Measurements from ENCODE around the gene GREB1.

Gene GREB1

GRCh38 chr2:11520092-11520693 lies 13.7 kb upstream of the GREB1 start:
- Histone ChIP-seq H3K36me3 (ENCODE audit: low read length) (no peaks in the 10 kb centered on the region), H2AFZ (ENCODE audit: low read depth, low read length, severe bottlenecking) (no peak overlapping the region), H3F3A (ENCODE audit: insufficient read depth) (no peaks in the 10 kb centered on the region), H3K9me3 (ENCODE audit: insufficient read depth, low read length) (no peaks in the 10 kb centered on the region), H3K27me3 (ENCODE audit: low read length) (no peaks in the 10 kb centered on the region), H3K9ac (ENCODE audit: low read length) (no peak overlapping the region), H3K27ac (ENCODE audit: low read depth, low read length) (no peak overlapping the region), H4K20me1 (ENCODE audit: low read depth, low read length) (no peaks in the 10 kb centered on the region), H3K79me2 (ENCODE audit: insufficient read depth, low read length) (no peaks in the 10 kb centered on the region), H3K4me2 (ENCODE audit: low read depth, low read length, poor library complexity, severe bottlenecking) (no peak overlapping the region), H3K4me3 (ENCODE audit: insufficient read depth, low read length, poor library complexity, severe bottlenecking) (no peak overlapping the region), H3K9me2 (replicated peaks; ENCODE audit: insufficient read depth, low read length) (no peaks in the 10 kb centered on the region)
- no peak for TF ChIP-seq EZH2phosphoT487 (conservative IDR thresholded peaks at IDR 0.05; ENCODE audit: low read length)
- TF ChIP-seq CTCF (IDR thresholded peaks at IDR 0.05; ENCODE audit: insufficient read depth, low read length, poor library complexity, severe bottlenecking): no peak

- Histone ChIP-seq H3K9ac (ENCODE audit: low read length) (no peak overlapping the region), H3K27ac (ENCODE audit: low read depth, low read length) (no peak overlapping the region), H4K20me1 (ENCODE audit: low read depth, low read length) (no peaks in the 10 kb centered on the region), H3F3A (ENCODE audit: insufficient read depth) (no peaks in the 10 kb centered on the region), H3K36me3 (ENCODE audit: low read length) (no peaks in the 10 kb centered on the region), H2AFZ (ENCODE audit: low read depth, low read length, severe bottlenecking) (no peak overlapping the region), H3K4me3 (ENCODE audit: insufficient read depth, low read length, poor library complexity, severe bottlenecking) (no peak overlapping the region), H3K9me3 (ENCODE audit: insufficient read depth, low read length) (no peaks in the 10 kb centered on the region), H3K79me2 (ENCODE audit: insufficient read depth, low read length) (no peaks in the 10 kb centered on the region), H3K9me2 (replicated peaks; ENCODE audit: insufficient read depth, low read length) (no peaks in the 10 kb centered on the region), H3K4me2 (ENCODE audit: low read depth, low read length, poor library complexity, severe bottlenecking) (no peak overlapping the region), H3K27me3 (ENCODE audit: low read length) (no peaks in the 10 kb centered on the region)
- no peak for TF ChIP-seq CTCF (IDR thresholded peaks at IDR 0.05; ENCODE audit: insufficient read depth, low read length, poor library complexity, severe bottlenecking)
- TF ChIP-seq EZH2phosphoT487 (conservative IDR thresholded peaks at IDR 0.05; ENCODE audit: low read length): no peak
Observed at GRCh38 chr2:11521775-11522174, 12.1 kb upstream of the GREB1 start.

- Histone ChIP-seq H3K9me2 (replicated peaks; ENCODE audit: insufficient read depth, low read length) (no peaks in the 10 kb centered on the region), H3F3A (ENCODE audit: insufficient read depth) (no peaks in the 10 kb centered on the region), H3K36me3 (ENCODE audit: low read length) (no peaks in the 10 kb centered on the region), H3K27me3 (ENCODE audit: low read length) (no peaks in the 10 kb centered on the region), H4K20me1 (ENCODE audit: low read depth, low read length) (no peaks in the 10 kb centered on the region), H3K4me2 (ENCODE audit: low read depth, low read length, poor library complexity, severe bottlenecking) (no peak overlapping the region), H3K9me3 (ENCODE audit: insufficient read depth, low read length) (no peaks in the 10 kb centered on the region), H3K9ac (ENCODE audit: low read length) (no peak overlapping the region), H2AFZ (ENCODE audit: low read depth, low read length, severe bottlenecking) (no peak overlapping the region), H3K4me3 (ENCODE audit: insufficient read depth, low read length, poor library complexity, severe bottlenecking) (no peak overlapping the region), H3K79me2 (ENCODE audit: insufficient read depth, low read length) (no peaks in the 10 kb centered on the region), H3K27ac (ENCODE audit: low read depth, low read length) (no peak overlapping the region)
- TF ChIP-seq EZH2phosphoT487 (conservative IDR thresholded peaks at IDR 0.05; ENCODE audit: low read length) (no peak), CTCF (IDR thresholded peaks at IDR 0.05; ENCODE audit: insufficient read depth, low read length, poor library complexity, severe bottlenecking) (no peak)
Observed at GRCh38 chr2:11524470-11524869, 9.4 kb upstream of the GREB1 start.
